HG03460 (cell line): ENCODE measurements around the gene FAM240A.

Experiments
- ATAC-seq: cut with Tn5 transposase; IDR thresholded peaks from one replicate; pipeline ENCODE4 v1.9.1; 2021; ENCODE audit not compliant: unreplicated experiment

The FAM240A gene

DNA sequence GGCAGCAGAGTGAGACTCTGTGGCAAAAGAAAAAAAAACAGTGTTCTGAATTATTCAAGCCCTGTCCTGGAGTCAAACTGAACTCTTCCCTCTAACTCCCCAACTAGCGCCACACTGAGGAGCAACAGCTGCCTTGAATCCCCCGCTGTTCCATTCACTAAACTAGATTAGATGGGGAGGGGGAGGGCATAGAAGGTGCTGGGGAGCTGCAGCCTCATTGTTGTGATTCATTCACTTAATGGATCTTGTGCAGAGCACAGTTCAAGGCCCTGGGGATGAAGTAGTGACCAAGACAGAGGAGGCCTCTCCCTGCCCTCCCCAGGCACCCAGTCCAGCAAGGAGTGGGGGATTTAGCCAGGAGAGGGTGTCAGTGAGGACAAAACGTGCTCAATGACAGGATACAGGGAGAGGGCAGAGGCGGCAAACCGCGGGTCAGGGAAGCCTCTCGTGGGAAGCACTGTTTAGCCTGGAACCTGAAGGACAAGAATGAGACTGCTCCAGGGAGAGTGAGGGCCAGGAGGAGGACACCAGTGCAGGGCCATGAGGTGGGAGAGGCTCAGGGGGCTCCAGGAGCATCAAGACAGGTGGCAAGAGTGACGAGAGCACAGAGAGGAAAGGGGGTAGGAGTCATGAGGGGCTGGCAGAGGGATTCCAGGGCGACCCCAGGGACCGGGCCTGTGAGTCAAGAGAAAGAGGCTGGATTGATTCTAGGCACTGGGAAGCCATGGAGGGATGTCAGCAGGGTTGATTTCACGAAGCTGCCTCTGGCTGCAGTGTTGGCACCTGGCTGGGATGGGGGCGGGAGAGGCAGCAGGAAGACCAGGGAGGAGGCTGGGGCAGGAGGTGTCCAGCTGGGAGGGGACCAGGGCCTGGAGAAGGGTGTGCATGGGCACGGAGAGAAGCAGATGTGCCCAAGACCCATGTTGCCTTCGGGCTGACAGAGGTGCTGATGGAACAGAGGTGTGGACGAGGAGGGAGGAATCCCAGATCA is 49.7 kb downstream of the FAM240A start:
- no peak for ATAC-seq

DNA sequence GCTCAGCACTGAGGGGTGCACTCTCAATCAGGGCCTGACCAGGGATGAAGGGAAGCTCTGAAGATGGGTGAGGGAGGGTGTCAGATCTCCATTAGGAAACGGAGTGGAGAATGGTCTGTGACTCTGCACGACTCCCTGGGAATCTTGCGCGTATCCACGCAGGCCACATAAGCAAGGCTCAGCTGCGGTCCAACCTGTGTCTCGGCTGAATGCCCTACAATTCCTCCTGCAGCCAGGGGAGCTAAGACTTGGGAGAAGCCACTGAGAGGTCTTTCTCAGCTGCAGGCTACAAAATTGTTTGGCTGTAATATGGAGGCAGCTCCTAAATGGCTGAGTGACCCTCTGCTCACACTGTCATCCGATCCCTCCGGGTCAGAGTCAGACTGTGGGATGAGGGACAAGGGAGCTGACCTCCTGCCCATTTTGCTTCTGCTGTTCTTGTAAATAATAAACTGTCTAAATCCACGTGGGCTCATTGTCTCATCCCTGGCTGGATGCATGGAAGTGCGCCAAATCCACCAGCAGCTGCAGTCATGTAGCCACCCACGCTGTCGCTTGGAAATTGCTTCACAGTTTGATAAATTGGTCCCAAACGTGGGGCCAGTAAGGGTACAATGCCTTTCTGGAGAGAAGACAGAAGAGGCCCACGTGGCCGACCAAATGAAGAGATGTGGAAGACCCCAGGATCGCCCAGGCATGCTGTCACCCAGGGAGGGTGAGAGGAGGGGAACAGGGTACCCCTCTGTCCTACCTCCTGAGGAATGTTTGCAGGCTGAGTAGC is 50.6 kb downstream of the FAM240A start:
- no peak for ATAC-seq

DNA sequence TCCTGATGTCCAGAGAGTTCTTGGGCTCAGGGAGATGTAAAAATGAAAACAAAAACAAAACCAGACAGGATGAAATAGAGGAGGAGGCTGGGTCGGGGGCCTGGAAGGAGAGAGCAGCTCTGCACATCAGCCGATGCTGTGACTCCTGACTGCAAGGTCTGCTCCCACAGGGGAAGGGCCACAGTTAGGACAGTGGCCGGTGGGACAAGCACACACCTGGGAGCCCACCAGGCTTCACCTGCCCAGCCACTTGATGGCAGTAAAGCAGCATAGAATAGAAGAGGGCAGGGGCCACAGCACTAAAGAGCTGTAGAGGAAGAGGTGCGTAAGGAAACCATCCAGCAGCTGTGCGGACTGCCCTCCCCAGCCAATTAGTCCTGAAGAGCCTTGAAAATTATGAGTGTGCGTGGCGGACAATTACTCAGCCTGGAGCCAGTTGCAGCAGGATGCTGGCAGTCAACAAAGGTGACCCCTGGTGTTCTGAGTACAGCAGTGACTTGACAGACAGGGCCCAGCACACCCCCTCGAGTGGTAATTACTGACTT is 51.3 kb downstream of the FAM240A start:
- no peak for ATAC-seq

DNA sequence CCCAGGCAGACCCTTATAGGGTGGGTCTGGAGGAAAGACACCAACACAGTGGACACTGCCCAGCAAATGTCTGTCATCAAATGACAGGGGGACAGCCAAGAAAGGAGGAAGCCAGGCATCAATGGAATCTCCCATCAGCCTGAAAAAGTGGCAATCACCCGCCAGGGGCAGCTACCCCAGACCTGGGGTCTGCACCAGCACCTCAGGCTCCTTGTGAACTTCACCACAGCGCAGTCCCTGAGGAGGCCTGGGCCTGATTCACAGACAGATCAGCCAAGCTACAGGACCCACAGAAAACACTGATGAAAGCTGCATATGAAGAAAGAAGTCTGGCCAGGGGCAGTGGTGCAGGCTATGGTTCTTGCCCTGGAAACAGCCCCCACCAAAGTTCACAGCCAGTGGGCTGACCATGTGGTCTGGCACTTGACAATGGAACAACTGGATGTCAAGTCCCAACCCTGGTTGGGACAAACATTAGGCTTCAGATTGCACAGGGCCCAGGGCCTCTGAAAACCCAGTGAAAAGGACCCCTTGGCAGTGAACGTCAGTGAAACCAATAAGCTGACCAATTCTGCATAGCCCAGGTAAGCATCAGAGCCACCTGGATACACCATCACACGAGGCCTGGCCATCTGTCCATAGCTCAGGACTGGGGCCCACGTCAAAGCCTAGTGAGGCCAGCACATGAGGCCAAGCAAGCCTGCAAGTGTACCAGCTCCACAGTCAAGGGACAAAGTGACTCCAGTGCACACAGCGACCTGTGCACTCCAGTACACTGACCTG is 52.1 kb downstream of the FAM240A start:
- no peak for ATAC-seq

DNA sequence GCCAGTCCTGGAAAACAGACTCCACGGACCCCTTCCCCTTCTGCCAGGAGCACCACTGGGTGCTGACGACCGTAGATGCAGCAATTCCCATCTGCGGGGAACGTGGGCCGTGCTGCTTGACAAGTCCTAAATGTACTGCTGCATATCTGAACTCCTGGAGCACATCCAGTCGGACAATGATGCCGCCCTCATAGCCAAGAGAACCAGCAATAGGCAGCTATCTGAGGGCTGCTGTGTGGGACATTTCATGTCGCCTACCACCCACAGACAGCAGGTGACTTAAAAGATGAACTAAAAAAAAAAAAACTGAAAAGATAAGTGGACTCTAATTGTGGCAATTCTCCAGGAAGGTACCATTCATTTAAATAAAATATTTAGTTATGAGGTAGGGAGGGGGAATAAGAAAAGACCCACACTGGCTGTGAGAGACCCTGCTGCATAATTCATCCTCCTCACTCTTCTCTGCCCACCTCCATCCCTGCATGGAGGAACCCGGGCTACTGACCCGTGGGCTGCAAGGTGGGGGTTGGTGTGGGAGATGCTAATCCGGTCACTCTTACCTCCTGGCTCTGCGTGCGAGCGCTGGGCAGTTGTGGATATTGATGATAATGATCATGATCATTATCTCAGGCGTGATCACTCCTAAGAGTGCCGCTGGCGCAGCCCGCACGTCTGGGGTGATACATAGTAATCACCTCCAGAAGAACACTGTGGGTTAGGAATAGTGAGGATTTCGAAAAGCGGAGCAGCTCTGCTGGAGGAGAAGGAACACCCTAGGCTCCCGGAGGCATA is 52.8 kb downstream of the FAM240A start:
- no peak for ATAC-seq

DNA sequence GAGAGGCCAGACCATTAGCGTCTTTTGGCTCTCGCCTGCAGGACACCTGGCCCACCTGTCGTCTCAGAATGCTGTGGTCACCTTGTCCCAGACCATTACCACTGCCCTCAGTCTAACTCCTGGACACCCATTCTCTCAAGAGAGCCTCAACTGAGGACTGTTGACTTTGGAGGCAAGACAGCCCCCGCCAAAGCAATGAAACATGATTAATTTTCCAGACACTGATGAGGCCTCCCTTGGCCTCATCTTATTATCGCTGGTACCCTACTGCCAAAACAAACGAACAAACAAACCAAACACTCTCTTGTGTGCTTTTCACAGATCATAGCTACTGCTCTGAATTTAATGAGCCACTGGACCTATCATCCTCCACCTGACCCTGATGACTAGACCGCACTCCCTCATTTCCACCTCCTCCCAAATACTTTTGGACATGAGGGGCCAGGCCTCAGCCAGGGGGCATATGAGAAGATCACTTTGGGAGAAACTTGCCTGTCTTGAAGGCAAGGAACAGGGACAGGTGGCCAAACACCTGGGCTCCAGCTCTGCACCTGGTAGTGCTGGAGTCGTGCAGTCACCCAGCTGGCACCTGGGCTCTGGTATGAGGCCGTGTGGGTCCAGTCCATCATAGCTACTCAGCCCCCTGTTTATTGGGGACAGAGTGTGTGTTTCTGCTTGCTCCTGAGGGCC is 53.6 kb downstream of the FAM240A start:
- no peak for ATAC-seq

DNA sequence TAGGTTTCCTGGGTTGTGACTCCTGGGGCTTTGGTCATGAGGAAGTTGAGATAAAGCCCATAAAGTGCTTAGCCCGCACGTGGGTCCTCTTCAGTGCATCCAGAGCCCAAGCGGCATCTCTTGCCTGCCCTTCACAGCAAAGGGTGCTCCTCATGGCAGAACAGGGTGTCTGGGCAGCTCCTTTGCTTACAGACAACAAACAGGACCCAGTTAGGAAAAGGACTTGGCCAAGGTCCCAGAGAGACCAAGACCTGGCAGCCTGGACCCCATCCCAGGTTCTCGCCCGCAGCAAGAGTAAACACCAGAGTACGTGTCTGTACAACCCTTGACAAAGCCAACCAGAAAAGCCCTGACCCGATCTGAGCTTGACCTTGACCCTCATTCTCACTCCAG is 54.1 kb downstream of the FAM240A start:
- ATAC-seq = no peak

DNA sequence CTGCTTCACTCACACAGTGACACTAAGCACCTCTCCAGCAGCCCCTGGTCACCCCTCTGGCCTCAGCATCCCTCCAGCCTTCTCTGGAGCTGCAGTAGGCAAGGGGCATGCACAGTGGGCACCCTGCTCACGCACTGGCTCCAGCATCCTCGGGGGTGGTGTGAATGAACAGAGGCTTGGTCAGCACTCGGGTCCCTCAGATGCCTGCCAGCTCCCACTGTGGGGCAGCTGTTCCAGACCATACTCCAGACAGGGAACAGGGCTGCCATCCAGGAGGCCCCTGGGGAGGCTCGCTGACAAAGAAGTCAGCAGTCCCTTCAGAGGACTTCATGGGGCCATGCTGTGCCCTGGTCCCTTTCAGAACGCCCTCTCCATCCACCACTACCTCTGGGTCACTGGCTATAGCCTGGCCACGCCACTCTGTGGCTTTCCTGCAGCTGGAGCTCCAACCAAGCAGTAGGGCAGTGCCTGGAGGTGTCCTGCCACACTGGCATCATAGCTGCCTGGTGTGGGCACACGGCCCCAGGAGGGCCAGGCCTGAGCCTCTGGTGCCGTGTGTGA is 54.8 kb downstream of the FAM240A start:
- ATAC-seq = no peak

DNA sequence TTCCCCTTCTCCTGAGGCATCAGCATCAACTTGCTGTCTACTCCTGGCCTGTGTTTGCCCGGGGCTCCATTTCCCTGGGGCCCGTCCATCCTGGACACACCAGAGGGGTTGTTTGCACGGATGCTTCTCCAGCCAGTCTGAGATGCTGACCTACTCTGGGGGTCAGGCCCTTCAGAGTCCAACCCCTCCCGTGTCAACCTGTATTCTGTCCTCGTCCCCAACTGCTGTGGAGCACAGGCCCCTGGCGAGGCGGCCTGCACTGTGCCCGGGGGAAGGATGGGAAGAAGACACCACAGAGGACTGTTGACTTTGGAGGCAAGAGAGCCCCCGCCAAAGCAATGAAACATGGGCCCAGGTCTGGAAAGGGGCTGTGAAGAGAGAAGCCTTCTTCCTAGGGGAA is 55.3 kb downstream of the FAM240A start:
- ATAC-seq = no peak

DNA sequence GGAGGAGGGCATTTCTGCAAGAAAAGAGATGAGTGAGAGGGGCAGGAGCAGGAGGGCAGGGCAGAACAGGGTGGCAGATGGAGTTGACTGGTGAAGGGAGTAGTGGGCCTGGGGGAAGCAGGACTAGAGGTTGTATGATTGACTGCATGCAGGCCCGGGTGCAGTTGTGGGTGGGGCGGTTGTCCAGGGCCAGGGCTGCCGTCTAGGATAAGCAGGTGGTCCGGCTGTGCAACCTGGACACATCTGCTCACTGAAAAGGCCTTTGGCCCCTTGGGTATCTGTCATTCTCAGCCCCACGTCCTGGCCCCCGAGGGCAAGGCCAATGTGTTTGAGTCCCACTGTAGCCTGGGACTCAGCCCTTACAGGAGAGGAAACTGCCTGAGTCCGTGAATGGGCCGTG is 55.8 kb downstream of the FAM240A start:
- ATAC-seq = no peak

DNA sequence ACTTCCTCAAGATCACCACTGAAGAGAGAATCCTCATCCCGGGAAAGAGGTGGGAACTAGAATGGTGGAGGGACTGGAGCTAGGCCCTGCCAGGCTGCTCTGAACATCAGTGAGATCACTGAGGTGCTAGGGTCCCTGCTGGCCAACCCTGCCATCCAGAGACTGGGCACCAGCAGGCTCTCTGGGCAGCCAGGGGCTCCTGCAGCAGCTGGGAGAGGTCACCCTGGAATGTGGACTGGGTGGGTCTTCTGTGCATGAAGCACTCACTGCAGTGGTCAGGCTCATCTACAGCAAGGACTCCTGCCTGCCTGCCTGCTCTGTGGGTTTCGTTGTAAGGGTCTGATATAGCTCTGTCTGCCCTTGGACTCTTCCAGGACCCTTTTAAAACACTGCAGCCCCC is 56.3 kb downstream of the FAM240A start:
- ATAC-seq = no peak

DNA sequence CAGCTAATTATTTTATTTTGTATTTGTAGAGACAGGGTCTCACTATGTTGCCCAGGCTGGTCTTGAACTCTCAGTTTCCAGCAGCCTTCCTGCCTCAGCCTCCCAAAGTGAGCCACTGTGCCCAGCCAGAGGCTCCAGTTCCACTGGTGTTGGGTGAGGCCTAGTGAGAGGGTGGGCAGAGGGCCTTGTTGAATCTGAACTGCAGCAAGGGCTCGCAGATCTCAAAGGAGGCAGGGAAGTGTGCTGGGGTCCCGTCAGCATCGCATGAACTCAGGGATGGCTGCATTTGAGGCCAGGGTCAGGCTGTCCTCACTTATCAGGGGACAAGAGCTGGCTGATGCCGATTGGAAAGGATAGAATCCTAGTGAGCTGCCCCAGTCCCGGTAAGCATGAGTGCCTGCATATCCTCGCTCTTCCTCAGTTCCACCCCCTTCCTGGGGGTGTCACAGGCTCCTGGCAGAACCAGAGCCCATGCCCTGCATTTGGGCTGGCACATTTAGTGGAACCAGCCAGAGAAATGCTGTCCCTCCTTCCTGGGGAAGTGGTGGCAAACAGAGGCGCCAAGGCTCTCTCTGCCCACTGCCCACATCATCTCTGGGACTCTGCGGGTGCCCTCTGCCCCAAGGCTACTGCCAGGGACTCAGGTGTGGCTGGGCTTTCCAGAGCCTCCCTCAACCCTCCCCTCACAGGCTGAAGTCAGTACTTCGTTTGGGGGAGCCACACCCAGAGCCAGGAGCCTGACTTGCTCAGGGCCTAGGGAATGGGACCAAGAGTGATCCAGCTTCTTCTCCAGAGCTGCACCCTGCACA is 57.1 kb downstream of the FAM240A start:
- no peak for ATAC-seq

DNA sequence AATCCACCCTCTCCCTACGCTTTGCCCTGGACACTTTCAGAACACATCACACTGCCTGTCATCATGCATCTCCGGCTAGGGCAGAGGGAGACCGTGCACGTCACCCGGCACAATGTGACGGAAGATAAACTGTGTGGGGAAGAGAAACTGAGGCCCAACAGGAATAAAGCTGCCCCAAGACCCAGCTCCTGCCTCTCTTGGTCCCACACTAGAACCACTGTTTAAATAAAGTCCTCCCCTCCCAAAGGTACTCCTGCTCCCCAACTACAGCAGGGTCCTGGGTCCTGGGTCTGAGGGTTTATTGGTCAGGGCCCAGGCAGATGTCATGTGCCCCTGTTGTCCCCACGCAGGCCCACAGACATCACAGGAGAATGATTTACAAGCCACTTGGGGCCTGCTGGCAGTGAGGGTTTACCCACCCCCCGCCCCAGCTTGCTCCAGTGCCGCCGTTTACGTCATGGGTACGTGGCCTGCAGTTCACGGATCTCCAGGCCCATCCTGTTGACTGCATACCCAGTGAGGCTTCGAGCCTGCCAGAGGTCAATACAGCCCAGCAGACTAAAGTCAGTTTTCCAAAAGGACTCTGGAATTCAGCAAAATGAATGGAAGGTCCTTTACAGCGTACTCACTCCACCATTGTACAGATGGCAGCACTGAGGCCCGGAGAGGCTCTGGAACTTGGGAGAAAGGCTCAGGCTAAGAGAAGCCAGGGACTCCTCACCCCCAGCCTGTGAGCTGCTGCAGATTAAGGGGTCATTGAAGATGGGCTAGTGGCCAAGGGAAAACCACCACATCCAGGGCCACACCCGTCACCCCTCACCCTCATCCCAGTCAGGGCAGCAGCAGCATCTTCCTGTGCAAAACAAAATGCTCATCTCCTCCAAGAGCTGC is 57.9 kb downstream of the FAM240A start:
- no peak for ATAC-seq

DNA sequence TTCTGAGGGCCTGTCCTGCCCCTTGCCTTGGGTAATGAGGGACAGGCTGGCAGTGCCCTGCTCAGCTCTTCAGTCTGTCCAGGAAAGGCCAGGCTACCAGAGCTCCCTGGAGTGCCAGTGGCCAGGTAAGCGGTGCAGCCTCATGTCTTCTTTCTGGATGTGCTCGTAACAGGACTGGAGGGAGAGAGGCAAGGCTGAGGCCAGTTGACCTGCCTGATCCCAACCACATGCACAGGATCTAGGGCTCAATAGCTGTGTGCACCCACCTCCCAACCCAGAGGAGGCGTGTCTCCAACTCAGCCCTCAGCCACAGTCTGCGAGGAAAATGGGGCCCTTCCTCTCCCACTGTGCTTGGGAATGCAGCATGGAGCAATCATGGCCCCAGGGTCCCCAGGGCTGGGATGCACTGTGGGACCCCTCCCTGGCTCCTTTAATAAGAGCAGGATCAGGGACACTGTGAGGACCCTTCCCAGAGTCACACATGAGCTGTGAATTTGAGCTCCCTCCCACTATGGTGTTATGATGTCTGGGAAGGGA is 58.6 kb downstream of the FAM240A start:
- ATAC-seq = no peak

DNA sequence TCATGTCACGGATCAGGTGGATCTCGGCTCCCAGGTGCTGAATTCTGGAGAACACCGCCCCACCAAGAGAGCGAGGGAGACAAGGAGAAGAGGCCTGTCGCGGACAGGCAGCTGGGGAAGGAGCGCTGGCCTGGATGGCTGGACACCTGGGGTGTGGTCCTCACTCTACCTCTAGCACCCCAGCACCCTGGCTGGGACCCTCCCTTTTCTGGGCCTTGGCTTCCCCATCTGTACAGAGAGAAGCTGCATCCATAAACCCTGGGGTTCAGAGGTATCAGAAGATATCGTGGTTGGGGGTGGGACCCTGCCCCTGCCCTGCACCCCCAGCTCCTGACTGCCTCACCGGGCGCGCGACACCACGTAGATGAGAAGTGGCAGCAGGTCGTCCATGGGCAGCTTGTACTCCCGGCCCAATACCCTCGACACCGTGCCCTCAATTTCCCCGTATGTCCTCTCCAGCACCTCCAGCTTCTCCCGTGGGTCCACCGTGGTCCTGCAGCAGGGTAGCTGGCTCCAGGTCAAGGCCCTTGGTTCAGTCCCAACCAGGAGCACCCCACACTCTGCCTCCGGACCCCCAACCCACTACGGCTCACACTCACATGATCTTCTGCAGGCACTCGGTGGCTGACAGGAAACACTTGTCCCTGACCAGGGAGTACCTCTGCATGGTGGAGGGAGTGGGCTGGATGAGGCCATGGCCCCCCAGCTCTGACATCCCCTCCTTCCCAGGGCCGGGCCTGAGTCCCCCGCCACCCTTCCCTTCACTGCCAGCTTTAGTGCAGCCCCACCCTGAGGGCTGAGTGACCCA is 59.4 kb downstream of the FAM240A start:
- ATAC-seq = no peak

DNA sequence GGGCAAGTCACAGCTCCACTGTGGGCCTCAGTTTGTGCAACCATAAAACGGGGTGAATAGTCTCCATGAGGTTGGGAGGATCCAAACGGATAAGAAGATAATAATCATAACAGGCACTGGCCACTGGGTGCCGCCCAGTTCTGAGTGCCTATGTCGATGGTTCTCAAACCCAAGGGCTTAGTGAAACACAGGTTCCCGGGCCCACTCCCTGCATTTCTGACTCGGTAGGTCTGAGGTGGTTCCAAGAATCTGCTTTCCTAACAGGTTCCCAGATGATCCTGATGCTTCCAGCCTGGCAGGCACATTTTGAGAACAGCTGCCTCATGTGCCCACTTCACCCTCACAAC is 60.0 kb downstream of the FAM240A start:
- ATAC-seq = no peak
